ENCODE data around the gene KRT14. TPM values are rescaled to one million over a fixed set of nuclear protein-coding genes. Genes with fewer than 3 reads are reported as not detected.

KRT14 gene
- total RNA-seq, 1 experiment from 2014 or later, result not detected

DNA sequence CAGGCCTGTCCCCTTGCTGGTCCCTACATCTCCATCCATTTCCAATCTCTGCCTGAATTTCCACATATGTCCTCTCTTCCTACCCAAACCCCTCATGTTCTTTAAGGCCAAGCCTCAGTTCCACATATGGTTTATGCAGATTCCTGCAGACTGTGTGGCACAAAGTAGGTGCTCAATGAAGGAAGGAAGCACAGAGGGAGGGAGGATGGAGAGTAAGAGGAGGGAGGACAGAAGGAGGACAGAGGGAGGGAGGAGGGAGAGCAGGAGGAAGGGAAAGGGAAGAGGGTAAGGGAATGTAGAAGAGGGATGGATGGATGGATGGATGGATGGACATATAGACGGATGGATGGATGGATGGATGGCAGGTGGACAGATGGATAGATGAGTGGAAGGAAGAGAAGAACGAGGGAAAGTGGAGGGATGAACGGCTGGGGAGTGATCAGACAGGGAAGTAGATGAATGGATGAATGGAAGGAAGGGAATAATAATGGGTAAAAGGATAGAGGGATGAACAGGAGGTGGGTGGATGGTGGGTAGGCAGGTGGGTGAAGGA lies 7.7 kb upstream of the KRT14 start:
- Mint-ChIP-seq H3K4me1 (peaks cover 2 to 7% of the 10 kb centered on the region in 2 experiments; a peak in 3 of 4 replicates), H3K27me3 (ENCODE audit: low read depth) (peaks cover 10% of the 10 kb centered on the region), H3K36me3 (ENCODE audit: insufficient read depth in 1 of 3, low read depth in 3 of 3) (no peaks in the 10 kb centered on the region), H3K4me3 (no peak overlapping the region), H3K9me3 (0 out of 5 replicates have a peak, but pooled peaks cover 0 to 3% of the 10 kb centered on the region in 2 experiments), H3K27ac (no peak overlapping the region)
- no peak for DNase-seq
- H4K8ac ChIP-seq (replicated peaks; ENCODE audit: insufficient read length, low read depth, low read length), result no peak overlapping the region
- H2BK5ac ChIP-seq (ENCODE audit: insufficient read length, low read length), result no peak overlapping the region
- H4K5ac ChIP-seq (ENCODE audit: insufficient read length, low read depth, low read length), result no peak overlapping the region
- no peak overlapping the region for H3K9ac ChIP-seq (ENCODE audit: extremely low read depth, insufficient read length, low read length)
- H3K23me2 ChIP-seq (ENCODE audit: insufficient read length, low read depth, low read length, poor library complexity, severe bottlenecking), result no peaks in the 10 kb centered on the region
- H2BK12ac ChIP-seq (ENCODE audit: insufficient read length, low read depth, low read length), result no peak overlapping the region
- no peak overlapping the region for H3K23ac ChIP-seq (ENCODE audit: insufficient read length, low read depth, low read length)
- H3K9me3 ChIP-seq (ENCODE audit: control insufficient read depth, low read depth, low read length), result no peaks in the 10 kb centered on the region
- no peak overlapping the region for H3K4me2 ChIP-seq (ENCODE audit: insufficient read depth, insufficient read length, low read length)
- WGBS (ENCODE audit: extremely low coverage, insufficient read length, low lambda C conversion rate), result no CpG with 5 or more reads among the region's 3 CpGs
- no peak overlapping the region for H4K91ac ChIP-seq (ENCODE audit: insufficient read length, low read depth, low read length)
- H3K27ac ChIP-seq (ENCODE audit: insufficient read length, low read depth, low read length), result no peak overlapping the region
- no peak overlapping the region for H2BK120ac ChIP-seq (ENCODE audit: low read depth, low read length, poor library complexity, severe bottlenecking)
- no peaks in the 10 kb centered on the region for H4K20me1 ChIP-seq (ENCODE audit: control insufficient read depth, insufficient read depth, insufficient read length)
- H2AFZ ChIP-seq (ENCODE audit: low read length), result no peak overlapping the region
- H2BK20ac ChIP-seq (ENCODE audit: low read depth, low read length, poor library complexity, severe bottlenecking), result no peak overlapping the region
- no peaks in the 10 kb centered on the region; the same call in 1 of the 2 replicates for H3K79me2 ChIP-seq (ENCODE audit: insufficient read depth, low read length)
- H2AK5ac ChIP-seq (ENCODE audit: insufficient read length, low read length), result no peak overlapping the region
- H3K79me1 ChIP-seq (ENCODE audit: insufficient read depth, low read depth, low read length, poor library complexity, severe bottlenecking), result no peaks in the 10 kb centered on the region
- TF ChIP-seq, protein P1, sequence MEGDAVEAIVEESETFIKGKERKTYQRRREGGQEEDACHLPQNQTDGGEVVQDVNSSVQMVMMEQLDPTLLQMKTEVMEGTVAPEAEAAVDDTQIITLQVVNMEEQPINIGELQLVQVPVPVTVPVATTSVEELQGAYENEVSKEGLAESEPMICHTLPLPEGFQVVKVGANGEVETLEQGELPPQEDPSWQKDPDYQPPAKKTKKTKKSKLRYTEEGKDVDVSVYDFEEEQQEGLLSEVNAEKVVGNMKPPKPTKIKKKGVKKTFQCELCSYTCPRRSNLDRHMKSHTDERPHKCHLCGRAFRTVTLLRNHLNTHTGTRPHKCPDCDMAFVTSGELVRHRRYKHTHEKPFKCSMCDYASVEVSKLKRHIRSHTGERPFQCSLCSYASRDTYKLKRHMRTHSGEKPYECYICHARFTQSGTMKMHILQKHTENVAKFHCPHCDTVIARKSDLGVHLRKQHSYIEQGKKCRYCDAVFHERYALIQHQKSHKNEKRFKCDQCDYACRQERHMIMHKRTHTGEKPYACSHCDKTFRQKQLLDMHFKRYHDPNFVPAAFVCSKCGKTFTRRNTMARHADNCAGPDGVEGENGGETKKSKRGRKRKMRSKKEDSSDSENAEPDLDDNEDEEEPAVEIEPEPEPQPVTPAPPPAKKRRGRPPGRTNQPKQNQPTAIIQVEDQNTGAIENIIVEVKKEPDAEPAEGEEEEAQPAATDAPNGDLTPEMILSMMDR (conservative IDR thresholded peaks at IDR 0.05), result no peak
- no peak overlapping the region for H2BK15ac ChIP-seq (ENCODE audit: low read depth, low read length)
- no peak overlapping the region for H3K18ac ChIP-seq (ENCODE audit: insufficient read length, low read depth, low read length)
- H3K4ac ChIP-seq (ENCODE audit: low read depth, low read length), result no peak overlapping the region
- H3K56ac ChIP-seq (ENCODE audit: insufficient read length, low read depth, low read length), result no peak overlapping the region
- no peak overlapping the region for H3K14ac ChIP-seq (ENCODE audit: insufficient read depth, low read length)
- no peaks in the 10 kb centered on the region for H3K27me3 ChIP-seq (ENCODE audit: insufficient read depth, low read length)
- no peak overlapping the region for H3T11ph ChIP-seq (ENCODE audit: low read length)
- no peaks in the 10 kb centered on the region for H3K4me1 ChIP-seq (ENCODE audit: insufficient read depth, low read length)

Measured in H9 (cell line).